Testis (tissue), 3 donors: Measurements from ENCODE around the gene PPP6R2. TPM values are rescaled to one million over a fixed set of nuclear protein-coding genes. Genes with fewer than 3 reads are reported as not detected.

ENCODE experiments used
- DNase-seq: peaks from one replicate; pipeline ENCODE4 v3.0.0-alpha.2; 2019
- H3K27ac ChIP-seq, 2 donors: fragments of 200-600 bp; sonication (generic); one replicate each; pipeline ENCODE4 v1.5.1; 2019
- H3K27me3 ChIP-seq: fragments of 200-600 bp; sonication (generic); one replicate; pipeline ENCODE4 v1.5.1; 2019
- H3K36me3 ChIP-seq: fragments of 200-600 bp; sonication (generic); one replicate; pipeline ENCODE4 v1.5.1; 2017; ENCODE audit warnings: low read depth; ENCODE audit errors: missing control alignments
- H3K4me1 ChIP-seq: fragments of 200-600 bp; sonication (generic); one replicate; pipeline ENCODE4 v1.5.1; 2019
- H3K4me3 ChIP-seq, 2 donors: fragments of 200-600 bp; sonication (generic); one replicate each; pipeline ENCODE4 v1.5.1; 2017 to 2019
- H3K9me3 ChIP-seq: fragments of 200-600 bp; sonication (generic); one replicate; pipeline ENCODE4 v1.5.1; 2017
- CTCF ChIP-seq, 3 experiments: fragments of 450-650 bp in 2 of 3; fragments of 200-600 bp in 1 of 3; sonication (generic) in 1 of 3; IDR thresholded peaks; one replicate each; pipeline ENCODE4 v1.5.1; 2016 to 2019; ENCODE audit warnings: antibody characterized with exemption in 3 of 3, mild to moderate bottlenecking in 2 of 3, moderate library complexity in 1 of 3
- POLR2A ChIP-seq: fragments of 450-650 bp; IDR thresholded peaks from one replicate; pipeline ENCODE4 v1.6.1; 2017; ENCODE audit warnings: antibody characterized with exemption, mild to moderate bottlenecking, moderate library complexity
- WGBS, 2 donors: methylation state at CpG; one replicate each; pipeline ENCODE4 v1.1.5; 2018; 5-methylcytosine and 5-hydroxymethylcytosine counted together
- intact Hi-C: fragments of 100-400 bp; cut with DNase I; formaldehyde crosslinking; loops from one replicate; pipeline ENCODE4 v1.15.1; 2023; ENCODE audit warnings: low total_unique reads
- polyA plus RNA-seq: library from polyadenylated mRNA; stranded (reverse); fragments of 350-450 nt; fragmentation: Illumina TruSeq; extraction: RNeasy Lipid Tissue Mini Kit (QIAGEN cat#74804); gene quantifications from one replicate; pipeline ENCODE4 v1.2.3, GENCODE V29; 2014; ENCODE audit warnings: low read depth, low replicate concordance; ENCODE audit not compliant: insufficient read depth
- total RNA-seq, 2 donors: library from RNA; depleted of rRNA; stranded (reverse); fragments of >200 nt; gene quantifications; one replicate each; pipeline ENCODE4 v1.2.3, GENCODE V29; 2016

PPP6R2 gene
- total and polyA plus RNA-seq, 3 donors from 2014 or later, result 123 to 142 (median 138) TPM

GRCh38 chr22:50310949-50311444, 32.1 kb upstream of the PPP6R2 start:
- H3K27ac ChIP-seq, result no peak overlapping the region
- H3K4me1 ChIP-seq, result peaks cover 20% of the 10 kb centered on the region
- DNase-seq, result no peak
- H3K27me3 ChIP-seq, result no peaks in the 10 kb centered on the region
- TF ChIP-seq POLR2A, result no peak
- no peak for TF ChIP-seq CTCF (IDR thresholded peaks at IDR 0.05)
- H3K9me3 ChIP-seq, result no peaks in the 10 kb centered on the region
- H3K4me3 ChIP-seq, result no peak overlapping the region
- intact Hi-C loops, result no loop called here
- no peaks in the 10 kb centered on the region for H3K36me3 ChIP-seq
- WGBS, 2 donors, result 95 to 100% methylated on average over 3 to 16 of the region's 16 CpGs

GRCh38 chr22:50311606-50312351, 31.3 kb upstream of the PPP6R2 start:
- no peak for DNase-seq
- H3K9me3 ChIP-seq, result no peaks in the 10 kb centered on the region
- H3K27ac ChIP-seq, result no peak overlapping the region
- H3K4me1 ChIP-seq, result peaks cover 20% of the 10 kb centered on the region
- H3K27me3 ChIP-seq, result no peaks in the 10 kb centered on the region
- no peaks in the 10 kb centered on the region for H3K36me3 ChIP-seq
- no peak overlapping the region for H3K4me3 ChIP-seq
- no peak for TF ChIP-seq POLR2A
- TF ChIP-seq CTCF (IDR thresholded peaks at IDR 0.05), result no peak
- intact Hi-C loops, result no loop called here
- WGBS, 2 donors, result 79 to 83% methylated on average over 10 to 23 of the region's 23 CpGs

- TF ChIP-seq CTCF (IDR thresholded peaks at IDR 0.05), result no peak
- TF ChIP-seq POLR2A, result no peak
- Histone ChIP-seq H3K4me3 (no peak overlapping the region), H3K4me1 (peaks cover 20% of the 10 kb centered on the region), H3K36me3 (no peaks in the 10 kb centered on the region), H3K27me3 (no peaks in the 10 kb centered on the region), H3K27ac (no peak overlapping the region), H3K9me3 (no peaks in the 10 kb centered on the region)
- intact Hi-C loops, result no loop called here
- no peak for DNase-seq
- 91 to 100% methylated on average over 3 to 9 of the region's 12 CpGs for WGBS, 2 donors
These were observed 30.8 kb upstream of the PPP6R2 start for GRCh38 chr22:50312371-50312770.

- Histone ChIP-seq H3K9me3 (no peaks in the 10 kb centered on the region), H3K4me3 (no peak overlapping the region), H3K36me3 (no peaks in the 10 kb centered on the region), H3K27me3 (no peaks in the 10 kb centered on the region), H3K27ac (no peak overlapping the region), H3K4me1 (peaks cover 17% of the 10 kb centered on the region)
- 93 to 100% methylated on average over 2 to 7 of the region's 7 CpGs for WGBS, 2 donors
- TF ChIP-seq CTCF (IDR thresholded peaks at IDR 0.05) (no peak), POLR2A (no peak)
- DNase-seq, result no peak
- intact Hi-C loops, result no loop called here
These were observed 30.1 kb upstream of the PPP6R2 start for GRCh38 chr22:50313021-50313420.

GRCh38 chr22:50313600-50313999, 29.5 kb upstream of the PPP6R2 start:
- Histone ChIP-seq H3K27ac (no peak overlapping the region), H3K4me1 (peaks cover 11% of the 10 kb centered on the region), H3K4me3 (no peak overlapping the region), H3K9me3 (no peaks in the 10 kb centered on the region), H3K36me3 (no peaks in the 10 kb centered on the region), H3K27me3 (no peaks in the 10 kb centered on the region)
- intact Hi-C loops, result no loop called here
- DNase-seq, result no peak
- WGBS, 2 donors, result 83 to 99% methylated on average over 7 to 8 of the region's 17 CpGs
- TF ChIP-seq POLR2A (no peak), CTCF (IDR thresholded peaks at IDR 0.05) (no peak)
